Tibial nerve (tissue), 4 donors: Measurements from ENCODE around the gene RARB. TPM values are rescaled to one million over a fixed set of nuclear protein-coding genes. Genes with fewer than 3 reads are reported as not detected.

Experiments
- DNase-seq, 2 donors: peaks; one replicate each; pipeline ENCODE4 v3.0.0-alpha.2; 2019; ENCODE audit warnings: low spot score in 2 of 2
- H3K27ac ChIP-seq, 4 donors: fragments of 200-600 bp; sonication (generic) in 3 of 4; one replicate each; pipeline ENCODE4 v1.5.1; 2017 to 2019; ENCODE audit warnings: mild to moderate bottlenecking in 1 of 4
- H3K27me3 ChIP-seq, 2 donors: fragments of 200-600 bp; sonication (generic) in 1 of 2; one replicate each; pipeline versions ENCODE4 v1.5.1 to v1.6.0; 2017 to 2019
- H3K36me3 ChIP-seq, 3 donors: fragments of 200-600 bp; sonication (generic); one replicate each; pipeline ENCODE4 v1.5.1; 2018 to 2019
- H3K4me1 ChIP-seq, 4 donors: fragments of 200-600 bp; sonication (generic) in 3 of 4; one replicate each; pipeline ENCODE4 v1.5.1; 2017 to 2019
- H3K4me3 ChIP-seq, 4 donors: fragments of 200-600 bp; sonication (generic) in 3 of 4; one replicate each; pipeline ENCODE4 v1.5.1; 2017 to 2019; ENCODE audit warnings: mild to moderate bottlenecking in 1 of 4, moderate library complexity in 1 of 4
- H3K9me3 ChIP-seq, 4 donors: fragments of 200-600 bp; sonication (generic) in 3 of 4; one replicate each; pipeline ENCODE4 v1.5.1; 2017 to 2019
- CTCF ChIP-seq, 5 experiments: fragments of 200-600 bp in 3 of 5; fragments of 450-650 bp in 2 of 5; sonication (generic) in 3 of 5; IDR thresholded peaks; one replicate each; pipeline ENCODE4 v1.5.1; 2016 to 2019; ENCODE audit warnings: antibody characterized with exemption in 5 of 5, mild to moderate bottlenecking in 3 of 5, moderate library complexity in 2 of 5
- EP300 ChIP-seq, 2 donors: sonication (generic); formaldehyde crosslinking; IDR thresholded peaks; one replicate each; pipeline ENCODE4 v1.6.1; 2017; ENCODE audit warnings: antibody characterized with exemption in 2 of 2, mild to moderate bottlenecking in 1 of 2
- POLR2A ChIP-seq, 2 donors: fragments of 450-650 bp; IDR thresholded peaks; one replicate each; pipeline ENCODE4 v1.6.1; 2017; ENCODE audit warnings: antibody characterized with exemption in 2 of 2, mild to moderate bottlenecking in 2 of 2, moderate library complexity in 2 of 2
- WGBS, 2 donors: methylation state at CpG; one replicate each; pipeline ENCODE4 v1.1.5; 2018; 5-methylcytosine and 5-hydroxymethylcytosine counted together
- total RNA-seq, 4 donors: library from RNA; depleted of rRNA; stranded (reverse); fragments of >200 nt; gene quantifications; one replicate each; pipeline ENCODE4 v1.1.0, GENCODE V29; 2016

Gene RARB
- total RNA-seq, 4 donors from 2014 or later, result 9.3 to 22.6 (median 15.1) TPM

GRCh38 chr3:25385807-25386460 lies 42.1 kb upstream of the RARB start:
- no peak for TF ChIP-seq CTCF (IDR thresholded peaks at IDR 0.05)
- TF ChIP-seq EP300 (IDR thresholded peaks at IDR 0.05), result no peak
- no peak for TF ChIP-seq POLR2A (IDR thresholded peaks at IDR 0.05)
- H3K36me3 ChIP-seq, result no peaks in the 10 kb centered on the region
- DNase-seq, result no peak
- WGBS, 2 donors, result 59 to 64% methylated on average over 9 of the region's 9 CpGs
- peaks cover 0 to 10% (median 3%) of the 10 kb centered on the region in 4 donors for H3K4me1 ChIP-seq
- H3K9me3 ChIP-seq, result peaks cover 0 to 1% (median 0%) of the 10 kb centered on the region in 4 donors
- no peak overlapping the region for H3K4me3 ChIP-seq
- no peaks in the 10 kb centered on the region for H3K27me3 ChIP-seq
- H3K27ac ChIP-seq, result peak overlapping the region in 1 of 4 donors; percentile 17

- Histone ChIP-seq H3K9me3 (peaks cover 0 to 4% (median 0%) of the 10 kb centered on the region in 4 donors), H3K4me3 (no peak overlapping the region), H3K36me3 (no peaks in the 10 kb centered on the region), H3K27me3 (no peaks in the 10 kb centered on the region), H3K27ac (no peak overlapping the region), H3K4me1 (peaks cover 0 to 10% (median 3%) of the 10 kb centered on the region in 4 donors)
- DNase-seq, result no peak
- no peak for TF ChIP-seq POLR2A (IDR thresholded peaks at IDR 0.05)
- TF ChIP-seq EP300 (IDR thresholded peaks at IDR 0.05), result peak in 1 of 2 donors; percentile 26
- TF ChIP-seq CTCF (IDR thresholded peaks at IDR 0.05), result no peak
- WGBS, 2 donors, result 87 to 89% methylated on average over 4 of the region's 4 CpGs
These were observed 41.3 kb upstream of the RARB start for GRCh38 chr3:25386686-25387255.

- WGBS, 2 donors, result 88 to 91% methylated on average over 3 of the region's 3 CpGs
- TF ChIP-seq POLR2A (IDR thresholded peaks at IDR 0.05) (no peak), CTCF (IDR thresholded peaks at IDR 0.05) (no peak), EP300 (IDR thresholded peaks at IDR 0.05) (no peak)
- no peak overlapping the region for H3K27ac ChIP-seq
- no peaks in the 10 kb centered on the region for H3K36me3 ChIP-seq
- no peaks in the 10 kb centered on the region for H3K27me3 ChIP-seq
- no peak for DNase-seq
- peaks cover 0 to 9% (median 0%) of the 10 kb centered on the region in 4 donors for H3K9me3 ChIP-seq
- no peak overlapping the region for H3K4me3 ChIP-seq
- H3K4me1 ChIP-seq, result peaks cover 0 to 10% (median 3%) of the 10 kb centered on the region in 4 donors
These were observed 37.5 kb upstream of the RARB start for GRCh38 chr3:25390605-25391004.

GRCh38 chr3:25396251-25396650 lies 31.8 kb upstream of the RARB start:
- no peak overlapping the region for H3K27ac ChIP-seq
- peaks cover 0 to 5% (median 0%) of the 10 kb centered on the region in 4 donors for H3K9me3 ChIP-seq
- WGBS, 2 donors, result 100% methylated on average over 2 of the region's 2 CpGs
- no peak overlapping the region for H3K4me3 ChIP-seq
- no peaks in the 10 kb centered on the region for H3K36me3 ChIP-seq
- no peak for DNase-seq
- H3K4me1 ChIP-seq, result peaks cover 0 to 8% (median 0%) of the 10 kb centered on the region in 4 donors
- H3K27me3 ChIP-seq, result no peaks in the 10 kb centered on the region
- no peak for TF ChIP-seq POLR2A (IDR thresholded peaks at IDR 0.05)
- no peak for TF ChIP-seq CTCF (IDR thresholded peaks at IDR 0.05)
- TF ChIP-seq EP300 (IDR thresholded peaks at IDR 0.05), result no peak

- no peaks in the 10 kb centered on the region for H3K36me3 ChIP-seq
- H3K4me1 ChIP-seq, result peaks cover 0 to 8% (median 0%) of the 10 kb centered on the region in 4 donors
- no peak for TF ChIP-seq EP300 (IDR thresholded peaks at IDR 0.05)
- no peak for TF ChIP-seq CTCF (IDR thresholded peaks at IDR 0.05)
- peaks cover 0 to 5% (median 0%) of the 10 kb centered on the region in 4 donors for H3K9me3 ChIP-seq
- DNase-seq, result no peak
- no peak overlapping the region for H3K4me3 ChIP-seq
- WGBS, 2 donors, result 99 to 100% methylated on average over 4 of the region's 4 CpGs
- no peaks in the 10 kb centered on the region for H3K27me3 ChIP-seq
- H3K27ac ChIP-seq, result no peak overlapping the region
These were observed 31.4 kb upstream of the RARB start for GRCh38 chr3:25396686-25397085.
